ENCODE results near the gene STXBP4. TPM values are rescaled to one million over a fixed set of nuclear protein-coding genes. Genes with fewer than 3 reads are reported as not detected.
"Not testable (repeated sequence)": the region's sequence is repeated elsewhere in the genome, so short reads cannot be mapped to it uniquely, and the experiment has no call there.

The STXBP4 gene
- total RNA-seq, 1 donor from 2014 or later: 4.9 TPM

- TF ChIP-seq, protein P1, sequence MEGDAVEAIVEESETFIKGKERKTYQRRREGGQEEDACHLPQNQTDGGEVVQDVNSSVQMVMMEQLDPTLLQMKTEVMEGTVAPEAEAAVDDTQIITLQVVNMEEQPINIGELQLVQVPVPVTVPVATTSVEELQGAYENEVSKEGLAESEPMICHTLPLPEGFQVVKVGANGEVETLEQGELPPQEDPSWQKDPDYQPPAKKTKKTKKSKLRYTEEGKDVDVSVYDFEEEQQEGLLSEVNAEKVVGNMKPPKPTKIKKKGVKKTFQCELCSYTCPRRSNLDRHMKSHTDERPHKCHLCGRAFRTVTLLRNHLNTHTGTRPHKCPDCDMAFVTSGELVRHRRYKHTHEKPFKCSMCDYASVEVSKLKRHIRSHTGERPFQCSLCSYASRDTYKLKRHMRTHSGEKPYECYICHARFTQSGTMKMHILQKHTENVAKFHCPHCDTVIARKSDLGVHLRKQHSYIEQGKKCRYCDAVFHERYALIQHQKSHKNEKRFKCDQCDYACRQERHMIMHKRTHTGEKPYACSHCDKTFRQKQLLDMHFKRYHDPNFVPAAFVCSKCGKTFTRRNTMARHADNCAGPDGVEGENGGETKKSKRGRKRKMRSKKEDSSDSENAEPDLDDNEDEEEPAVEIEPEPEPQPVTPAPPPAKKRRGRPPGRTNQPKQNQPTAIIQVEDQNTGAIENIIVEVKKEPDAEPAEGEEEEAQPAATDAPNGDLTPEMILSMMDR (IDR thresholded peaks at IDR 0.05): no peak
- H3K9me3 ChIP-seq: no peaks in the 10 kb centered on the region
- H3K36me3 ChIP-seq: no peaks in the 10 kb centered on the region
- intact Hi-C loops (cut with DNase I): no loop called here
- H3K4me1 ChIP-seq: no peaks in the 10 kb centered on the region
- H3K27ac ChIP-seq: no peak overlapping the region
- no peaks in the 10 kb centered on the region for H3K27me3 ChIP-seq
- DNase-seq (ENCODE audit: low spot score in 2 of 2): no peak
- H3K4me3 ChIP-seq: no peak overlapping the region
Observed at GRCh38 chr17:55072898-55073297, 104.3 kb downstream of the STXBP4 start.

GRCh38 chr17:55073467-55073866 is 104.9 kb downstream of the STXBP4 start:
- H3K4me1 ChIP-seq; H3K27me3 ChIP-seq; intact Hi-C loops (cut with DNase I); H3K4me3 ChIP-seq; DNase-seq (ENCODE audit: low spot score in 2 of 2); H3K9me3 ChIP-seq; H3K27ac ChIP-seq; H3K36me3 ChIP-seq: not testable (repeated sequence)

GRCh38 chr17:55081559-55081958 is 113.0 kb downstream of the STXBP4 start:
- no peak for DNase-seq (ENCODE audit: low spot score in 2 of 2)
- TF ChIP-seq, protein P1 (IDR thresholded peaks at IDR 0.05): no peak

DNA sequence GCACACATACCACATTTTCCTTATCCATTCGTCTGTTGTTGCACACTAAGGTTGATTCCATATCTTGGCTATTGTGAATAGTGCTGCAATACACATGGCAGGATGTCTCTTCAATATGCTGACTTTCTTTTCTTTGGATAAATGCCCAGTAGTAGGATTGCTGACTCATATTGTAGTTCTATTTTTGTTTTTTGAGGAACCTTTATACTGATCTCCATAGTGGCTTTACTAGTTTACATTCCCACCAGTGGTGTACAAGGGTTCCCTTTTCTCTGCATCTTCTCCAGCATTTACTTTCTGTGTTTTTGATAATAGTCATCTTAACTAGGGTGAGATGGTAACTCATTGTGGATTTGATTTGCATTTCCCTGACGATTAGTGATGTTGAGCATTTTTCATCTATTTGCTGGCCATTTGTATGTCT is 118.1 kb downstream of the STXBP4 start:
- no peaks in the 10 kb centered on the region for H3K4me1 ChIP-seq
- TF ChIP-seq, protein P1 (IDR thresholded peaks at IDR 0.05): no peak
- H3K27ac ChIP-seq: no peak overlapping the region
- H3K36me3 ChIP-seq: peaks cover 0 to 8% of the 10 kb centered on the region in 2 donors
- no peak for DNase-seq (ENCODE audit: low spot score in 2 of 2)
- intact Hi-C loops (cut with DNase I): no loop called here
- H3K27me3 ChIP-seq: no peaks in the 10 kb centered on the region
- H3K9me3 ChIP-seq: no peaks in the 10 kb centered on the region
- H3K4me3 ChIP-seq: no peak overlapping the region

More at GRCh38 chr17:55081559-55081958, 113.0 kb downstream of the STXBP4 start:
- Histone ChIP-seq H3K36me3 (peaks cover 0 to 15% of the 10 kb centered on the region in 2 donors), H3K4me3 (no peak overlapping the region), H3K27me3 (no peaks in the 10 kb centered on the region), H3K4me1 (no peaks in the 10 kb centered on the region), H3K9me3 (no peaks in the 10 kb centered on the region), H3K27ac (no peak overlapping the region)
- intact Hi-C loops (cut with DNase I): no loop called here

DNA sequence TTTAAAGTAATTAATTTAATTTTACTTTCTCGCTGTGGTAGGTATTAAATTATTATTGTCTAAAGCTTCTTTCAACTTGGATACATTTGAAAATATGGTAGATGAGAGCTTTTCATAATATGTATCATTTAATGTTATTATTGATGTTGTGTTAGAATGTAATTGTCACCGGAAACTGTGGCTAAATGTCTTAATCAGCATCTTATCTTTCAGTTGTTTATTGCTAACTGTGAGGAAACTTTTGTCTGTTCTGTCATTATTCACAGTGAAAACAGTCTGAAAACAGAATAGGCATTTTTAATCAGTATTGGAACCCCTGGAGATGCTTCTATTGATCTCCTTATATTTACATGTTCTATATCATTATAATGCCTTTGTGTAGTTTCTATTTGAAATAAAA is 120.7 kb downstream of the STXBP4 start:
- no peak for DNase-seq (ENCODE audit: low spot score in 2 of 2)
- Histone ChIP-seq H3K4me3 (no peak overlapping the region), H3K4me1 (no peaks in the 10 kb centered on the region), H3K27me3 (no peaks in the 10 kb centered on the region), H3K36me3 (no peaks in the 10 kb centered on the region), H3K27ac (no peak overlapping the region), H3K9me3 (no peaks in the 10 kb centered on the region)
- TF ChIP-seq, protein P1 (IDR thresholded peaks at IDR 0.05): no peak
- intact Hi-C loops (cut with DNase I): no loop called here

DNA sequence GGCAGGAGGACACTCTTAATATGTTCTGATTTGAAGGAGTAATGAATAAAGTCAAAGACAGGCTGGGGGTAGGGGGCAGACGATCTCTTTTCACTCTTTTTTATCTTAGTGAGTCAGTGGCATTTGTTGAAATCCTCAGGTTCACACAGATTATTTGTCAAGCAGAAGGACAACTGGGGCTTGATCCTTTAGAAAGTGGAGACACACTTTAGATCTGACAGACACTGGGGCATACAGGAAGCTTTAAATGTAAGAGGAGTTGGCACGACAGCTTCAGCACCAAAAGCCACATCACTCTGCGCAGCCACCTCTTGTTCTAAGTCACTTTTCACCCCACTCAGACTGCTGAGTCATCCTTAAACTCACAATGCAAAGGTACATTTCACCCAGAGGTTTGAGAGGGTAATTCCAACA is 121.5 kb downstream of the STXBP4 start:
- TF ChIP-seq, protein P1 (IDR thresholded peaks at IDR 0.05): no peak
- Histone ChIP-seq H3K4me3 (no peak overlapping the region), H3K27me3 (no peaks in the 10 kb centered on the region), H3K4me1 (no peaks in the 10 kb centered on the region), H3K36me3 (no peaks in the 10 kb centered on the region), H3K27ac (no peak overlapping the region), H3K9me3 (no peaks in the 10 kb centered on the region)
- intact Hi-C loops (cut with DNase I): no loop called here
- DNase-seq (ENCODE audit: low spot score in 2 of 2): no peak

Measured in ascending aorta (tissue), 2 donors.